PC-3 (cell line): Measurements from ENCODE around the gene C3orf22. TPM values are rescaled to one million over a fixed set of nuclear protein-coding genes. Genes with fewer than 3 reads are reported as not detected.
"Not testable (repeated sequence)": the region's sequence is repeated elsewhere in the genome, so short reads cannot be mapped to it uniquely, and the experiment has no call there.

Experiments
- ATAC-seq: fragments of 200-7000 bp; cut with Tn5 transposase; 2 replicates; pipeline ENCODE4 v1.9.1; 2020; ENCODE audit warnings: mild to moderate bottlenecking, moderate library complexity
- BruUV-seq: library from RNA; stranded (reverse); fragments of 400-500 nt; replicated peaks from 2 replicates; lab custom pipeline; 2021; lab: Mats Ljungman, UMichigan
- CTCF ChIA-PET: fragments of 300-600 bp; sonication (Branson Sonifier 250); formaldehyde crosslinking; loops from one replicate; lab custom pipeline; 2022; ENCODE audit warnings: antibody characterized with exemption; lab: Charles Lee
- POLR2A ChIA-PET: fragments of 300-600 bp; sonication (Branson Sonifier 250); formaldehyde crosslinking; loops from one replicate; lab custom pipeline; 2022; ENCODE audit warnings: antibody characterized with exemption; ENCODE audit not compliant: unreplicated experiment; lab: Charles Lee
- DNase-seq: peaks from one replicate; pipeline ENCODE4 v3.0.0-alpha.2; 2015
- H2AFZ ChIP-seq: fragments of 300-600 bp; sonication (generic); 2 replicates; pipeline ENCODE4 v1.6.0; 2016; ENCODE audit warnings: antibody characterized with exemption, low read length
- H3F3A ChIP-seq: fragments of 300-600 bp; sonication (generic); one replicate; pipeline ENCODE4 v1.6.0; 2017; ENCODE audit warnings: antibody characterized with exemption, low read length, control low read depth, mild to moderate bottlenecking; ENCODE audit not compliant: unreplicated experiment
- H3K27ac ChIP-seq: fragments of 300-600 bp; sonication (generic); 2 replicates; pipeline ENCODE4 v1.5.1; 2016; ENCODE audit warnings: mild to moderate bottlenecking, low read length
- H3K27me3 ChIP-seq: fragments of 300-600 bp; sonication (generic); 2 replicates; pipeline ENCODE4 v1.6.1; 2016; ENCODE audit warnings: low read length, mixed read lengths
- H3K36me3 ChIP-seq: fragments of 300-600 bp; sonication (generic); 2 replicates; pipeline ENCODE4 v1.6.1; 2016; ENCODE audit warnings: low read depth, mixed run types, low read length, mixed read lengths
- H3K4me1 ChIP-seq: fragments of 300-600 bp; sonication (generic); 2 replicates; pipeline ENCODE4 v1.5.1; 2016; ENCODE audit warnings: low read length; ENCODE audit not compliant: insufficient read depth
- H3K4me2 ChIP-seq: fragments of 300-600 bp; sonication (generic); 2 replicates; pipeline ENCODE4 v1.6.0; 2016; ENCODE audit warnings: low read length
- H3K4me3 ChIP-seq: fragments of 300-600 bp; sonication (generic); 2 replicates; pipeline ENCODE4 v1.5.1; 2016; ENCODE audit warnings: mild to moderate bottlenecking, low read length, mixed read lengths
- H3K79me2 ChIP-seq: fragments of 300-600 bp; sonication (generic); 2 replicates; pipeline ENCODE4 v1.6.1; 2017; ENCODE audit warnings: low read length, mixed read lengths
- H3K9ac ChIP-seq: fragments of 300-600 bp; sonication (generic); 2 replicates; pipeline ENCODE4 v1.6.0; 2016; ENCODE audit warnings: mild to moderate bottlenecking, low read length
- H3K9me2 ChIP-seq: fragments of 300-600 bp; sonication (generic); replicated peaks from 2 replicates; pipeline ENCODE4 v1.6.1; 2016; ENCODE audit warnings: mixed run types, low read length, mixed read lengths
- H3K9me3 ChIP-seq: fragments of 300-600 bp; sonication (generic); 2 replicates; pipeline ENCODE4 v1.6.1; 2016; ENCODE audit warnings: low read length, mixed read lengths
- H4K20me1 ChIP-seq: fragments of 300-600 bp; sonication (generic); 2 replicates; pipeline ENCODE4 v1.6.1; 2016; ENCODE audit warnings: low read length, mixed read lengths
- EZH2 ChIP-seq: fragments of 300-600 bp; sonication (generic); IDR thresholded peaks from one replicate; pipeline ENCODE4 v1.6.1; 2017; ENCODE audit warnings: antibody characterized with exemption, mild to moderate bottlenecking, low read length; ENCODE audit not compliant: unreplicated experiment
- EZH2phosphoT487 ChIP-seq: fragments of 300-600 bp; sonication (generic); IDR thresholded peaks from 2 replicates; pipeline ENCODE4 v1.6.1; 2018; ENCODE audit warnings: mild to moderate bottlenecking, antibody characterized with exemption, low read length, borderline replicate concordance
- intact Hi-C: fragments of 100-400 bp; cut with micrococcal nuclease; formaldehyde crosslinking; loops from 2 replicates; pipeline ENCODE4 v1.9.0; 2023
- total RNA-seq: library from RNA; depleted of rRNA; stranded (reverse); fragments of >200 nt; gene quantifications from 2 replicates; pipeline ENCODE4 v1.2.3, GENCODE V29; 2014
- TF ChIP-seq, protein P1 (sequence below): fragments of 300-600 bp; sonication (generic); conservative IDR thresholded peaks from 2 replicates; pipeline ENCODE4 v1.5.1; 2017; ENCODE audit warnings: antibody characterized with exemption, low read depth, mild to moderate bottlenecking, low read length

C3orf22 gene
- total RNA-seq, 1 experiment from 2014 or later, result not detected

DNA sequence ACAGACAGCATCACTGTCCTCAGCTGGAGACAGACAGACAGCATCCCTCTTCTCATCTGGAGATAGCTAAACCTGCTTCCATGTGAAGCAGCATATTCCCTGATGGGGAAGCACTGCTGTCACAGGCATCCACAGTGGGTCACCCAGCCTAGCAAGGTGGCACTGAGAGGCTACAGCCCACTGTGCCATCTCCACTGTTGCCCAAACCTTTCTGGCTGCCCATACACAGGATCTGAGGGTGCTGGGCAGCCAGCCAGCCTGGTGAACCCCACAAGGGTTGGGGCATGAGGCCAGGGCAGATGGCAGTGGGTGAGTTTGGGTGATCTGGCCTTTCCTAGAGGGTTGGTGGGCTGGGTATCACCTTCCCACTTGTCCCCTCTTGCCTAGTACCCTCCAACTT is 23.1 kb downstream of the C3orf22 start:
- POLR2A ChIA-PET, result no interaction called here

DNA sequence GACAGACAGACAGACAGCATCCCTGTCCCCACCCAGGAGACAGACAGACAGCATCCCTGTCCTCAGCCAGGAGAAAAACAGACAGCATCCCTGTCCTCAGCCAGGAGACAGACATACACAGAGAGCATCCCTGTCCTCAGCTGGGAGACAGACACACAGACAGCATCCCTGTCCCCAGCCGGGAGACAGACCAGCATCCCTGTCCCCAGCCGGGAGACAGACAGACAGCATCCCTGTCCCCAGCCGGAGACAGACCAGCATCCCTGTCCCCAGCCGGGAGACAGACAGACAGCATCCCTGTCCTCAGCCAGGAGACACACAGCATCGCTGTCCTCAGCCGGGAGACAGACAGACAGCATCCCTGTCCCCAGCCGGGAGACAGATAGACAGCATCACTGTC is 24.0 kb downstream of the C3orf22 start:
- intact Hi-C loops, H3K27ac ChIP-seq, H3K9me3 ChIP-seq, H3K4me1 ChIP-seq, H3K79me2 ChIP-seq, BruUV-seq, H4K20me1 ChIP-seq, H3K4me3 ChIP-seq, H2AFZ ChIP-seq, H3F3A ChIP-seq, POLR2A ChIA-PET, H3K9ac ChIP-seq, CTCF ChIA-PET, H3K36me3 ChIP-seq, ATAC-seq, H3K4me2 ChIP-seq, DNase-seq, H3K9me2 ChIP-seq: not testable (repeated sequence)
- peaks cover 53% of the 10 kb centered on the region for H3K27me3 ChIP-seq

More for the DNA sequence above, 23.1 kb downstream of the C3orf22 start:
- intact Hi-C loops, result no loop called here
- ATAC-seq, result no peak
- TF ChIP-seq EZH2phosphoT487, result no peak
- TF ChIP-seq EZH2, result no peak
- TF ChIP-seq, protein P1, sequence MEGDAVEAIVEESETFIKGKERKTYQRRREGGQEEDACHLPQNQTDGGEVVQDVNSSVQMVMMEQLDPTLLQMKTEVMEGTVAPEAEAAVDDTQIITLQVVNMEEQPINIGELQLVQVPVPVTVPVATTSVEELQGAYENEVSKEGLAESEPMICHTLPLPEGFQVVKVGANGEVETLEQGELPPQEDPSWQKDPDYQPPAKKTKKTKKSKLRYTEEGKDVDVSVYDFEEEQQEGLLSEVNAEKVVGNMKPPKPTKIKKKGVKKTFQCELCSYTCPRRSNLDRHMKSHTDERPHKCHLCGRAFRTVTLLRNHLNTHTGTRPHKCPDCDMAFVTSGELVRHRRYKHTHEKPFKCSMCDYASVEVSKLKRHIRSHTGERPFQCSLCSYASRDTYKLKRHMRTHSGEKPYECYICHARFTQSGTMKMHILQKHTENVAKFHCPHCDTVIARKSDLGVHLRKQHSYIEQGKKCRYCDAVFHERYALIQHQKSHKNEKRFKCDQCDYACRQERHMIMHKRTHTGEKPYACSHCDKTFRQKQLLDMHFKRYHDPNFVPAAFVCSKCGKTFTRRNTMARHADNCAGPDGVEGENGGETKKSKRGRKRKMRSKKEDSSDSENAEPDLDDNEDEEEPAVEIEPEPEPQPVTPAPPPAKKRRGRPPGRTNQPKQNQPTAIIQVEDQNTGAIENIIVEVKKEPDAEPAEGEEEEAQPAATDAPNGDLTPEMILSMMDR, result no peak
- Histone ChIP-seq H3K4me1 (peaks cover 6% of the 10 kb centered on the region), H3F3A (no peaks in the 10 kb centered on the region), H3K36me3 (no peaks in the 10 kb centered on the region), H3K4me2 (no peak overlapping the region), H3K27me3 (peaks cover 53% of the 10 kb centered on the region), H2AFZ (no peak overlapping the region), H3K9ac (no peak overlapping the region), H3K27ac (no peak overlapping the region), H3K79me2 (no peaks in the 10 kb centered on the region), H3K9me3 (no peaks in the 10 kb centered on the region), H3K4me3 (no peak overlapping the region), H3K9me2 (no peaks in the 10 kb centered on the region), H4K20me1 (no peaks in the 10 kb centered on the region)
- CTCF ChIA-PET, result no interaction called here
- BruUV-seq, result no TSS peak
- no peak for DNase-seq

DNA sequence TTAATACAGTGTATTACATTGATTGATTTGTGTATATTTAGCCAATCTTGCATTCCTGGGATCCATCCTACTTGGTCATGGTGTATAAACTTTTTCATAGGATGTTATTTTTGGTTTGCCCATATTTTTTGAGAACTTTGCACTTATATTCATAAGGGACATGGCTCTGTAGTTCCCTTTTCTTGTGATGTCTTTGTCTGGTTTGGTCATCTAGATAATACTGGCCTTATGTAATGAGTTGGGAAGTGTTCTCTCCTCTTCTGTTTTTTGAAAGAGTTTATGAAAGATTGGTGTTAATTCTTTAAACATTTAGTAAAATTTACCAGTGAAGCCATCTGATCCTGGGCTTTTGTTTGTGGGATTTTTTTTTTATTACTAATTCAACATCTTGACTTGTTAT is 25.2 kb downstream of the C3orf22 start:
- CTCF ChIA-PET, result no interaction called here
- TF ChIP-seq EZH2phosphoT487 (no peak), EZH2 (no peak)
- TF ChIP-seq, protein P1, result no peak
- Histone ChIP-seq H3K79me2 (no peaks in the 10 kb centered on the region), H2AFZ (no peak overlapping the region), H3K4me3 (no peak overlapping the region), H3K9me2 (no peaks in the 10 kb centered on the region), H3F3A (no peaks in the 10 kb centered on the region), H3K9me3 (no peaks in the 10 kb centered on the region), H3K27ac (no peak overlapping the region), H3K27me3 (peaks cover 53% of the 10 kb centered on the region), H3K9ac (no peak overlapping the region), H3K4me2 (no peak overlapping the region), H3K4me1 (no peaks in the 10 kb centered on the region), H4K20me1 (no peaks in the 10 kb centered on the region), H3K36me3 (no peaks in the 10 kb centered on the region)
- intact Hi-C loops, result no loop called here
- DNase-seq, result no peak
- BruUV-seq, result no TSS peak
- no peak for ATAC-seq
- POLR2A ChIA-PET, result no interaction called here
